Measurements from ENCODE around the gene MNT. TPM values are rescaled to one million over a fixed set of nuclear protein-coding genes. Genes with fewer than 3 reads are reported as not detected.

MNT gene
- total and polyA plus RNA-seq, 9 of the 15 experiments (the other 6 are each of a cell fraction or from before 2014, with no cell fraction given): 0.18 to 23.8 (median 5.3) TPM

GRCh38 chr17:2336215-2336851 is 64.5 kb downstream of the MNT start, which contains the start of gene TSR1 (continued):
- TF ChIP-seq HOMEZ (CRISPR knock-in tag; IDR thresholded peaks at IDR 0.05) (no peak), ZNF3 (CRISPR knock-in tag; IDR thresholded peaks at IDR 0.05) (no peak), RBM39 (optimal IDR thresholded peaks at IDR 0.05; ENCODE audit: low read depth, low read length) (no peak), ELK3 (CRISPR knock-in tag; IDR thresholded peaks at IDR 0.05) (no peak), NCOA6 (IDR thresholded peaks at IDR 0.05) (no peak), XRCC3 (IDR thresholded peaks at IDR 0.05) (no peak), ARNT (IDR thresholded peaks at IDR 0.05) (no peak), POLR2AphosphoS5 (IDR thresholded peaks at IDR 0.05; ENCODE audit: control insufficient read depth, insufficient read depth, low read depth, low read length) (peak; percentile 82), MXD1 (CRISPR knock-in tag; IDR thresholded peaks at IDR 0.05; ENCODE audit: borderline replicate concordance, poor library complexity, severe bottlenecking) (peak; percentile 88), HOXB6 (CRISPR knock-in tag; IDR thresholded peaks at IDR 0.05; ENCODE audit: borderline replicate concordance) (no peak), ZNF431 (CRISPR knock-in tag; IDR thresholded peaks at IDR 0.05) (no peak), RREB1 (CRISPR knock-in tag; IDR thresholded peaks at IDR 0.05) (no peak), PHF8 (IDR thresholded peaks at IDR 0.05; ENCODE audit: borderline replicate concordance, low read length) (peak; percentile 75; the same call in 1 of the 2 replicates), ZKSCAN3 (CRISPR knock-in tag; IDR thresholded peaks at IDR 0.05) (no peak), MCM5 (IDR thresholded peaks at IDR 0.05; ENCODE audit: low read depth) (no peak), MCM7 (IDR thresholded peaks at IDR 0.05) (no peak), POU5F1 (IDR thresholded peaks at IDR 0.05; ENCODE audit: borderline replicate concordance, low read depth, low read length, partially characterized antibody) (no peak), THRAP3 (IDR thresholded peaks at IDR 0.05; ENCODE audit: borderline replicate concordance) (no peak), MTA2 (IDR thresholded peaks at IDR 0.05; ENCODE audit: low read depth) (peak; percentile 59; the same call in 1 of the 2 replicates), SAFB2 (IDR thresholded peaks at IDR 0.05; ENCODE audit: borderline replicate concordance, low read depth, low read length, severe bottlenecking) (no peak), STAT5A (IDR thresholded peaks at IDR 0.05; ENCODE audit: borderline replicate concordance, low read length) (no peak)

Data from K562 (cell line).